ENCODE data around the gene HS6ST3.

HS6ST3 gene

DNA sequence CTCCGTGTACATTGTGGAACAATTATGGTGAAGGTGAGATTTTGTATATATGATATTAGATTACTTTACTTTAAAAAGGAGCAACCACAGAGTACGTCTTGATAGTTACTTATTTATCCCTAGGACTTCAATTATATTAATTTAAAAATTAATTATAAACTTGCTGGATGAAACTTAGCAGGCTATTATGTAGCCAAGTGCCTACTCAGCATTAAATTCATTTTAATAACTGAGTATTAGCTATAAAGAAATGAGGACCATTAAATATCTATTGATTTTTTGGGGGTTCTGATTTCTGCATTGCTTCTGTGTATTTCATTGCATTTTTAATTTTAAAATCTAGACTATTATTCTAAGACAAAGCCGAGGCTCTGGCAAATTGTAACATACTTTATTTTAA lies 109.4 kb downstream of the HS6ST3 start:
- DNase-seq (ENCODE audit: low read depth in 2 of 2), result no peak

DNA sequence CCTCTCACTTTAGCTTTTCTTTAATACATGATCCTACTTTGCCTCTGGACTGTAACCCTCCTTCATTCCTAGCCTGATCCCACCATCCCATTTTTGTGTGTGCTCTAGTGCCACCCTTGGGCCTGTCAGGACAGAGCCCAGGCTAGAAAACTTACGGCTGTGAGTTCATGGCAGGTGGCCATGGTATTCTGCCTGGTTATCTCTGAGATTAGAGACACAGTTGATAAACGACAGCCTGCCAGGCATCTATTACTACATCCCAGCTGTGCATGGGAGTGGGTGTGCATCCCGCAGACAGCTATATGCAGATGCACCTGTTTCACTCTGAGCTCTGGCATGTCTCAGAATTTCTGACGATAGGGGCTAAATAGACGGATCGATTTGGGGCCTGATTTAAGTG lies 110.9 kb downstream of the HS6ST3 start:
- DNase-seq (ENCODE audit: low read depth in 2 of 2), result no peak

- no peak for DNase-seq (ENCODE audit: low read depth in 2 of 2)
These were observed 112.4 kb downstream of the HS6ST3 start for GRCh38 chr13:96202315-96202714.

DNA sequence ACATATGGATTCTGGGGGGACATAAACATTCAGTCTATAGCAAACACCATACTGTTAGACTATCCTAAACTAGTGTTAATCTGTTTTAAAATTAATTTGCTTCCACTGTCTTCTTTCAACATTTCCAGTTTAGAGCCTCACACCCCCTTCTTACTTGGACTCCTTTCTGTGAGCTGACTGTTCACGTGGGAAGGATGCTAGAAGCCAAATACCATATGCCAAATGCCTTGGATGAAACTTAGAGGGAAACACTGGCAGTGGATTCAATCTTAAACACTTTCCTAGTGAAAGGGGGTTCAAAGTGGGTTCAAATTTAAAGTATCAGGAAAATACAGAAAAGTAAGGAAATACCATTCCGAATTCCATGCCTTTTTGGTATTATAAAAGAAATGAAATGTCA lies 113.6 kb downstream of the HS6ST3 start:
- DNase-seq (ENCODE audit: low read depth in 2 of 2), result no peak

- DNase-seq (ENCODE audit: low read depth in 2 of 2), result no peak
These were observed 125.0 kb downstream of the HS6ST3 start for GRCh38 chr13:96214824-96215445.

- DNase-seq (ENCODE audit: low read depth in 2 of 2), result no peak
These were observed 126.6 kb downstream of the HS6ST3 start for GRCh38 chr13:96216543-96216942.

GRCh38 chr13:96218475-96218874 lies 128.6 kb downstream of the HS6ST3 start:
- DNase-seq (ENCODE audit: low read depth in 2 of 2), result no peak

DNA sequence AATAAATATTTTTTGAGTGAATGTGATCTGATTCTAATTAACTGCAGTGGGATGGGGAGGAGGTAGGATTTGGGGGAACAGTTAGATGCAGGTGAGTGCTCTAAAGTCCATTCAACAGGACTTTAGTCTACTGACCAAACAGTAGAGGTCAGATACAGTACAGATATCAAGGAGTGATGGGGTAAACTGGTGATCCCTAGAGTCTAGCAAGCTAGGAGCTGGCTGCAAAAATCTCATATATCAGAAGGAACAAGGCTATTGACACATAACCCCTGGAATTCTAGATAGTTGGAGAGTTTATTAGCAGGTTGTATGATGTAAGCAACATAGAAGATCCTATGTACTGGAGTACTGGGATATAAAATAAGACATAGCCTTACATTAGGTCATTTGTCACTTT lies 131.6 kb downstream of the HS6ST3 start:
- no peak for DNase-seq (ENCODE audit: low read depth in 2 of 2)

DNA sequence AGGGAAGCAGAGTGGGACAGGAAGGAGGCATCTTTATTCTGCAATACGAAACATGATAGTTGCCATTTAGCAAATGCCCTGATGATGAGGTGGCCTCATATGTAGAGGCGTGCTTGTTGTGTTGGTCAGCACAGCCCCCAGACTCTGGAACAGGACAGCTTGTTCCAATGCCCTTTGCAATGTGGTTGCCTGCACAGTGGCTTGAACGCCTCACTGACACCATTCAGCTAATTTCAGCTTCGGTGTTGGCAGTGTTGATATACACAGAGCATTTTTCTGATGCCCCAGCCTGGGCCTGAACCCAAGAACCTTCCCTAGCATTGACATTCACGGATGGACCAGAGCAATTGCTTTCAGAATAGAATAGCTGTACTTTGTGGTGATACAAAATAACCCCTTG lies 133.3 kb downstream of the HS6ST3 start:
- DNase-seq (ENCODE audit: low read depth in 2 of 2), result no peak

- no peak for DNase-seq (ENCODE audit: low read depth in 2 of 2)
These were observed 139.4 kb downstream of the HS6ST3 start for GRCh38 chr13:96229356-96229755.

DNA sequence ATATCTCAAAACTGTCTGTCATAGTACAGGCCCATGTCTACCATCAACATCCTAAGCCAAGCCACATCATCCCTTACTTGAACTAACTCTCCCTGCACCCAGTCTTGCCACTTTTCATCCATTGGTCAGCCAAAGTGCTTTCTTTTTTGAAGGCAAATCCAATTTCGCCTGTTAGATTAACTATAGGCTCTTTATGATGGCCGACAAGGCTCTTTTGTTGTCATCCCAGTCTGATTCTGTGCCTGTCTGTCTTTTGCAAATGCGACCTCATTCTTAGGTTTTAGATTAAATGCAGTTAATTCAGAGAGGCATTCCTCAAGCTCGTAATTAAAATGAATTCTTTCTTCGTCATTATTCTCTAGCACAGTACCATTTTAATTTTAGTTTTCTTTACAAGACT lies 148.3 kb downstream of the HS6ST3 start:
- DNase-seq (ENCODE audit: low read depth in 2 of 2), result no peak

- no peak for DNase-seq (ENCODE audit: low read depth in 2 of 2)
These were observed 149.0 kb downstream of the HS6ST3 start for GRCh38 chr13:96238861-96239260.

GRCh38 chr13:96243376-96243775 lies 153.5 kb downstream of the HS6ST3 start:
- DNase-seq (ENCODE audit: low read depth in 2 of 2), result no peak

DNA sequence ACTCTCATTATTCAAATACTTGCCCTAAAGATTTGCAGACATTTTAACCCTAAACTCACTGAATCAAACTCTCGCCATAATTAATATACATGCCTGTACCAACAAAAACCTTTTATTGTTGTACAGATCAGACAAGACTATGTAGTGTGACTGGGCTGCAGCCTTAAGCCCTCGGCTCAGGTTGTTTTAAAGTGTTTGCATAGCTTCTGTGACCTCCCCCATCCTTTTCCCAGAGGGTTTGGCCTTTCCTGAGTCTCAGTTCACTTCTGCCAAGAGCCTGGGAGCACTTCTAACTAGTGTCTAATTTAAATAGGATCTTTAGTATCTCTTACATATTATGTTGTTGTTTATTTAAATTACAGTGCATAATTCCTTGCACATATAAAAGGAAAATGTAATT lies 158.2 kb downstream of the HS6ST3 start:
- DNase-seq (ENCODE audit: low read depth in 2 of 2), result no peak

DNA sequence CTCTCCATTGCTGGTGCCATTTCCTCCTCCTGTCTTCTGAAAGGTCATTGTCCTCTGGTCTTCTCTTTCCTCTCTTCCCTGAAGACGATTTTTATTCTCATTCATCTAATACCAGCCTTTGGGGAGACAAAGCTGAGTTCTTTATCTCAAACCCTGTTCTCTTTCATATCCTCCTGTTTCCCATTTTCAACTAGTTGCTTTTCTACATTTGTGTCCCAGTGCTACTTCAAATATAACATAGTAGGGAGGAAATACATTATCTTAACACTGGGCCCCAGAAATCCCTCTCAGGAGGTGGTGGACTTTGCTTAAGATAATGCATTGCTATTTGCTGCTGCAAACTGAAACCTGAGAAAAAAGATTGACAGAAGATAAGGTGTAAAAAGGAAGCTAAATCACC lies 159.1 kb downstream of the HS6ST3 start:
- DNase-seq (ENCODE audit: low read depth in 2 of 2), result no peak

GRCh38 chr13:96252903-96253302 lies 163.0 kb downstream of the HS6ST3 start:
- no peak for DNase-seq (ENCODE audit: low read depth in 2 of 2)

GRCh38 chr13:96273196-96273595 lies 183.3 kb downstream of the HS6ST3 start:
- no peak for DNase-seq (ENCODE audit: low read depth in 2 of 2)

GRCh38 chr13:96274046-96274445 lies 184.1 kb downstream of the HS6ST3 start:
- no peak for DNase-seq (ENCODE audit: low read depth in 2 of 2)

DNA sequence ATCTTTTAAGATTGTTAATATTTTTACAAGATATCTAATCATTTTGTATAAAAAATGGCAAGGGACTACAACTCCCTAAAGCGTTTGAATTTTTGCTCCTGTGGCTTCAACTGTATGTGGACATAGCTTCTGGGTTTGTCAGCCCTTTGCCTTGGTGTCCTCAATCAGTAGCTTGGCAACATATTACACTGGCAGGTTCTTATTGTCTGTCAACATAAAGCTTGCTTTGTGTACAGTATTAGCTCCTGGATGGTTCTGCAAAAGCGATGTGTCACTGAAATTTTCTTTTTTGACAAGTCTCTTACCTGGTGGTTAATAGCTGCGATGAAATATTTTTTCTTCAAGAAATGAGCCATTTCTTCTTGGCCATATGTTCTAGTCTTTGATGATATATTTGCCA lies 190.0 kb downstream of the HS6ST3 start:
- DNase-seq (ENCODE audit: low read depth in 2 of 2), result no peak

DNA sequence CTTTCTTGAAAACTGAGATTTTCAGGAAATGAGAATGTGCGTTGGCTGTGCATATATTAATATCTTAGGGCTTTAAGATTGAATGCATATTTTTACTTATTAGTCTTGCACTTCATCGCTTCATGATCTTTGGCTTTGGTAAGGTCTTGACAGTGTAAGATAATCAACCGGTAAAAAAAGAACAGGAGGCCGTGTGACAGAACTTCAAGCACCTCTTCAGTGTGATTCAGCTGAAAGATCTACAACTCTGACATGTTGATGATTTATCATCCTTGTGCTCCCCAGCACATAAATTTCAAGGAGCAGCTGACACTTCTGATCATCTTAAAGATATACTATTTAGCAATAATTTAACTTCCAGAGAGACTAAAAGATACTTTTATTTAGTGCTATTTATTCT lies 195.1 kb downstream of the HS6ST3 start:
- DNase-seq (ENCODE audit: low read depth in 2 of 2), result no peak

DNA sequence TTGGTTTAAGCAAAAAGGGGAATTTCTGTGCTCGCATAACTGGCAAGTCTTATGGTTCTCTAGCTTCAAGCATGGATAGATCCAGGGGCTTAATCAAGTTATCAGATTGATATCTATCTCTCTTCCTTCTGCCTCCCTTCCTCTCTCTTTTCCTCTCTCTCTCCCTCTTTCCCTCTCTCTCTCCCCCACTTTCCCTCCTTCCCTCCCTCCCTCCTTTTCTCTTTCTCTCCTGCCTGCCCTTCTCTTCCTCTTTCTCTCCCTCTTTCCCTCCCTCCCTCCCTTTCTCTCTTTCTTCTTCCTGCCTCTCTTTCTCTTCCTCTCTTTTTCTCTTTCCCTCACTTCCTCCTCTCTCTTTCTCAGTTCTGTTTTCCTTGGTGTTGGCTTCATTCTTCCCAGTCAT lies 195.8 kb downstream of the HS6ST3 start:
- no peak for DNase-seq (ENCODE audit: low read depth in 2 of 2)

DNA sequence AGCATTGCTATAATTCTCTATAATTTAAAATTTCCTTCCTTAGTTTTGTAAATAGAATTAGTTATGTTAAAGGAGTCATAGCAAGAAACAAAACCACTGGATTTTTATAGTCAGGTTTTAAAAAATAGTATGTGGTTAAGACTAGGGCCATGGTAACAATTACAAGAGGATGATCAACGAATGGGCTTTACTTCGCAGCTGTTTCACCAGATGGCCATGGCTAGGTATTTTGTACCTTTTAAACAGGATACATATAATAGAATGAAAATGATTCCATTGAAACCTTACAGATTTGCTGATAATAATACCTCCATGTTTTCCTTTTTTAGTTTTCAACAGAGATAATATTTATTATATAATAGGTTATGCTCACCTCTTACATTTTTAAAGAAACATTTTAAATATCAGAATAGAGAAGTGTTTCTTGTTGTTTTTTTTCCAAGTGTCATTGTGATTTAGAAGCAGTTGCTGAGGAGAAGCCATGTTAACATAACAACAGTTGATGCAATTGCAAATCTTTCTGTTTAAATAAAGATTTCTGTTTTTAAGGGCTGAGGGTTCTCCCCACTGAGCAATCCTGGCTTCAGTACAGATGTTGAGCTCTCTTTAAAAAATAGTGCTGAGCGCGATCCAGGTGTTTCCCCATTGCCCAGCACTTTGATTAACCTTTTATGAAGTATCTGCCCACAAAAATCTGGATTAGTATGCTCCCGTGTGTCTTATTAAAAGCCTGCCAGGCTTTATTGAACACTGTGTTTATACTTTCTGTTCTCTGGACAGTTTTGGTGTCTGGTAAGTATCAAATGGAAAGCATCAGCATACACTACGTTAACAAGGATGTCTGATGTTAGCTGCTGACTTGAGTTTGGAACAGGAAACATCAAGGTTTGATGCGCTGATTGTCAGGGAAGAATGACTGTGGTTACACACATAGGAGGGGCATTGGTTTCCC lies 205.3 kb downstream of the HS6ST3 start:
- no peak for DNase-seq (ENCODE audit: low read depth in 2 of 2)

DNA sequence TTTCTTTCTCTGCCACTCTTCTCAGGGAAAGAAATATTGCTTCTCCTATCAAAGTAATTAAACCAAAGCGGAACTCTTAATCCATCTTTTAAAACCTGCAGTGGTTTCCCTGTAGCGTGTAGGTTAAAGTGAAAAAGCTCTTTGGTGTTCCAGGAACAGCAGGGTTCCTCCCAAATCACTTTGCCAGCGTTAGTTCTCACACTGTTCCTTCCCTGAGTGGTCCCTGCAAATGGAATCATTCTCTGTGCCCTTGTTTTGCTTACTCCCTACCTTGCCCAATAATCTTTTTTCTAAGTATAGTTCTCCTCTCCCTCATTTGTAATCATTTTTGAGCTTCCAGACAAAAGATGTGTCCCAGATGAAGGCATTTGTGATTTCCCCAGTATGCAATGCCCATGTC lies 207.5 kb downstream of the HS6ST3 start:
- no peak for DNase-seq (ENCODE audit: low read depth in 2 of 2)
